ENCODE measurements around the gene C19orf12. TPM values are rescaled to one million over a fixed set of nuclear protein-coding genes. Genes with fewer than 3 reads are reported as not detected.

The C19orf12 gene
- total RNA-seq, 1 experiment from 2014 or later = 10.0 TPM

DNA sequence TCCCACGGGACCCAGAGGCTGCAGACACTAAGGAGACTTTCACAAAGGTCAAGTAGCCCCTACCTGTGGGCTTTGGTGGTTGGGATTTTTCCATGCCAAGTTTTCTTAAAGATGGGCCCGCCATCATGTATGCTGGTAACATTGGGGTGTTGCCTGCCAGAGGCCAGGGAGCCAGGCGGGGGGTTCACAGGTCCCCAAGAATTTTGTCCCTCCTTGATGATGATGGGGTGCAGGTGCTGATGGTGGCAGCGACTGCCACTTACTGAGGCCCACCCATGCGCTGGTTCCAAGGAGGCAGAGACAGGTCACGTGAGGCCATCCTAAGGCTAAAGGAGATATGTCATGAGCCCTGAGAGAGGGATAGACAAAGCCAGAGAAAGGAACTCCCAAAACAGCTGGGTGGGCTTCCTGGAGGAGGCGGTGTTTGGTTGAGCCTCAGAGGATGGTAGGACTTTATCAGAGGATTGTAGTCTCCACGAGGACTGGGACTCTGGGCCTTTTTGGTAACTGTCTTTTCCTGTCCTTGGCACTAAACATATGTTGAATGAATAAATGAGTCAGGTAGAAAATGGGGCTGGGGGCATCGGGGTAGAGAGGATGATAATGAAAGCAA, 35.4 kb downstream of the C19orf12 start:
- no peaks in the 10 kb centered on the region for H3K79me2 ChIP-seq (ENCODE audit: insufficient read depth, low read length)
- no peaks in the 10 kb centered on the region for H3K9me2 ChIP-seq (ENCODE audit: insufficient read depth)
- H3K9ac ChIP-seq (ENCODE audit: low read length) = no peak overlapping the region
- H4K20me1 ChIP-seq (ENCODE audit: insufficient read depth) = no peaks in the 10 kb centered on the region
- intact Hi-C loops (cut with micrococcal nuclease) = no loop called here
- no peaks in the 10 kb centered on the region for H3K27me3 ChIP-seq (ENCODE audit: insufficient read depth, low read length)
- POLR2A ChIA-PET = no interaction called here
- RAD21 ChIA-PET (ENCODE audit: low non-redundant PET in 1 of 2, low total read pairs in 2 of 2, uncharacterized antibody in 2 of 2, unreplicated experiment in 2 of 2) = no interaction called here
- CTCF ChIA-PET = no interaction called here
- no TSS peak for BruUV-seq (replicated peaks)
- no peak overlapping the region for H2AFZ ChIP-seq (ENCODE audit: low read depth, low read length, poor library complexity, severe bottlenecking)
- ATAC-seq (no peak), DNase-seq (ENCODE audit: low read depth, low spot score) (no peak)
- TF ChIP-seq SP1 (IDR thresholded peaks at IDR 0.05; ENCODE audit: low read depth) (no peak), ZFX (IDR thresholded peaks at IDR 0.05) (no peak), ZNF274 (IDR thresholded peaks at IDR 0.05; ENCODE audit: low read depth, low read length) (no peak), SRF (IDR thresholded peaks at IDR 0.05; ENCODE audit: low read depth) (no peak), EGR1 (IDR thresholded peaks at IDR 0.05; ENCODE audit: low read depth) (no peak), FOSL1 (IDR thresholded peaks at IDR 0.05; ENCODE audit: low read depth) (no peak), POLR2AphosphoS5 (IDR thresholded peaks at IDR 0.05; ENCODE audit: low read depth, low read length) (no peak), CTCF (IDR thresholded peaks at IDR 0.05 in 2 of 3, conservative IDR thresholded peaks at IDR 0.05 in 1 of 3; ENCODE audit: borderline replicate concordance in 1 of 3, insufficient read depth in 1 of 3, low read depth in 2 of 3, low read length in 2 of 3) (no peak), SIN3A (IDR thresholded peaks at IDR 0.05; ENCODE audit: low read depth) (no peak), RAD21 (IDR thresholded peaks at IDR 0.05; ENCODE audit: low read depth) (no peak), REST (IDR thresholded peaks at IDR 0.05; ENCODE audit: low read depth) (no peak)
- no peak overlapping the region for H3K27ac ChIP-seq (ENCODE audit: low read depth, low read length)
- no peak overlapping the region for H3K4me2 ChIP-seq (ENCODE audit: low read length)
- no peaks in the 10 kb centered on the region for H3K36me3 ChIP-seq (ENCODE audit: control insufficient read depth in 1 of 2, insufficient read depth in 2 of 2, low read length in 2 of 2)
- H3K4me1 ChIP-seq (ENCODE audit: control insufficient read depth in 1 of 2, insufficient read depth in 2 of 2, low read length in 2 of 2) = no peaks in the 10 kb centered on the region
- H3K4me3 ChIP-seq (replicated peaks in 1 of 2; ENCODE audit: low read depth in 1 of 2, low read length in 2 of 2) = no peak overlapping the region
- no peaks in the 10 kb centered on the region for H3K9me3 ChIP-seq (ENCODE audit: control insufficient read depth in 1 of 2, insufficient read depth in 1 of 2, low read depth in 1 of 2, low read length in 2 of 2)

Data from HCT116 (cell line).